Activated naive CD4-positive, alpha-beta T cell treated with anti-CD3 and anti-CD28 coated beads for 36 hours (primary cell): ENCODE data around the gene RNASEH2B. TPM values are rescaled to one million over a fixed set of nuclear protein-coding genes. Genes with fewer than 3 reads are reported as not detected.

Experiments
- CTCF ChIA-PET: fragments of 350-600 bp; sonication (Branson Sonifier 250); formaldehyde crosslinking; loops from one replicate; lab custom pipeline; 2021; ENCODE audit warnings: antibody characterized with exemption; lab: Charles Lee
- DNase-seq: peaks from one replicate; pipeline ENCODE4 v3.0.0-alpha.2; 2020
- H3K27ac Mint-ChIP-seq: one replicate; pipeline ENCODE4 v1.8.0; 2021; ENCODE audit warnings: mild to moderate bottlenecking, mixed read lengths
- H3K27me3 Mint-ChIP-seq: one replicate; pipeline ENCODE4 v1.8.0; 2021; ENCODE audit warnings: low read depth, mixed read lengths
- H3K36me3 Mint-ChIP-seq: one replicate; pipeline ENCODE4 v1.8.0; 2021; ENCODE audit warnings: low read depth, mixed read lengths
- H3K4me1 Mint-ChIP-seq: one replicate; pipeline ENCODE4 v1.8.0; 2021; ENCODE audit warnings: low read depth, mixed read lengths
- H3K4me3 Mint-ChIP-seq: one replicate; pipeline ENCODE4 v1.8.0; 2021; ENCODE audit warnings: mild to moderate bottlenecking, moderate library complexity, mixed read lengths
- H3K9me3 Mint-ChIP-seq: one replicate; pipeline ENCODE4 v1.8.0; 2021; ENCODE audit warnings: mixed read lengths
- intact Hi-C: fragments of 100-400 bp; cut with micrococcal nuclease; formaldehyde crosslinking; loops from one replicate; pipeline ENCODE4 v1.15.1; 2023
- total RNA-seq, 2 experiments: library from RNA; stranded (reverse); gene quantifications; one replicate each; pipeline ENCODE4 v1.2.3, GENCODE V29; 2021

The RNASEH2B gene
- total RNA-seq, 2 experiments from 2014 or later: 47.8 to 49.7 TPM

GRCh38 chr13:50990065-50990817 is 80.7 kb downstream of the RNASEH2B start:
- Mint-ChIP-seq H3K27ac (no peak overlapping the region), H3K4me3 (no peak overlapping the region)

DNA sequence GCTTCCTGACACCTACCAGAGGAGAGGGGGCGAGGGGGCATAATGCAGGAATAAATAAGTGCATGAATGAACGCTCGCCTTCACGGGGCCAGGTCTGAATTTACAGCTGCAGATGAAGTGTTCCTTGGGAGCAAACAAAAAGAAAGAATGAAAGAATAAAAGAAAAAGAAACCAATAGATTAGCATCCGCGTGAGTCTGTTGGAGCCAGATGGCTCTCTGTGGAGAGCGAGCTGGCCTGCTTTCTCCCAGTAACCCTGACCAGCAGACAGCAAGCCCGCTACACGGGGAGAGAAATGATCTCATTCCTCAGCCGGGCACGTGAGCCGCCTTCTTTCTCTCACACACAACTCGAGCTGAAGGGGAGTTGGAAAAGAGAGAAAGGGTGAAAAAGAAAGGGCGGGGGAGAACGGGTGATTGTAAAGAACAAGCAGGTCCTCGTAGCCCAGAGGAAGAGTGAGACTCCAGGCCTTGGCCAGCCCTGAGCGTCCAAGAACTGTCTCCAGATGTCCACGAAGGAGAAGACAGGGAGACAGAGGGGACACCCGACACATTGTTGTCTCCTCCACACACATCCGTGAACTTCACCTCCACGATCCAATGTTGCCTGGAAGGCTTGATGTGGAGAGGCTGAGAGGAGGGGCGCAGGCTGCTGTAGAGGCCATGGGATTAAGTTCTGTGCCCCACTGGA is 81.4 kb downstream of the RNASEH2B start:
- intact Hi-C loops: no loop called here
- no peak for DNase-seq
- CTCF ChIA-PET: no interaction called here
- Mint-ChIP-seq H3K27ac (no peak overlapping the region), H3K27me3 (no peaks in the 10 kb centered on the region), H3K36me3 (peaks cover 2% of the 10 kb centered on the region), H3K9me3 (peaks cover 5% of the 10 kb centered on the region), H3K4me1 (peaks cover 12% of the 10 kb centered on the region), H3K4me3 (no peak overlapping the region)

More at GRCh38 chr13:50990065-50990817, 80.7 kb downstream of the RNASEH2B start:
- no peak for DNase-seq
- intact Hi-C loops: no loop called here
- Mint-ChIP-seq H3K4me1 (peaks cover 12% of the 10 kb centered on the region), H3K27me3 (no peaks in the 10 kb centered on the region), H3K9me3 (peaks cover 5% of the 10 kb centered on the region), H3K36me3 (peaks cover 2% of the 10 kb centered on the region)
- CTCF ChIA-PET: no interaction called here

DNA sequence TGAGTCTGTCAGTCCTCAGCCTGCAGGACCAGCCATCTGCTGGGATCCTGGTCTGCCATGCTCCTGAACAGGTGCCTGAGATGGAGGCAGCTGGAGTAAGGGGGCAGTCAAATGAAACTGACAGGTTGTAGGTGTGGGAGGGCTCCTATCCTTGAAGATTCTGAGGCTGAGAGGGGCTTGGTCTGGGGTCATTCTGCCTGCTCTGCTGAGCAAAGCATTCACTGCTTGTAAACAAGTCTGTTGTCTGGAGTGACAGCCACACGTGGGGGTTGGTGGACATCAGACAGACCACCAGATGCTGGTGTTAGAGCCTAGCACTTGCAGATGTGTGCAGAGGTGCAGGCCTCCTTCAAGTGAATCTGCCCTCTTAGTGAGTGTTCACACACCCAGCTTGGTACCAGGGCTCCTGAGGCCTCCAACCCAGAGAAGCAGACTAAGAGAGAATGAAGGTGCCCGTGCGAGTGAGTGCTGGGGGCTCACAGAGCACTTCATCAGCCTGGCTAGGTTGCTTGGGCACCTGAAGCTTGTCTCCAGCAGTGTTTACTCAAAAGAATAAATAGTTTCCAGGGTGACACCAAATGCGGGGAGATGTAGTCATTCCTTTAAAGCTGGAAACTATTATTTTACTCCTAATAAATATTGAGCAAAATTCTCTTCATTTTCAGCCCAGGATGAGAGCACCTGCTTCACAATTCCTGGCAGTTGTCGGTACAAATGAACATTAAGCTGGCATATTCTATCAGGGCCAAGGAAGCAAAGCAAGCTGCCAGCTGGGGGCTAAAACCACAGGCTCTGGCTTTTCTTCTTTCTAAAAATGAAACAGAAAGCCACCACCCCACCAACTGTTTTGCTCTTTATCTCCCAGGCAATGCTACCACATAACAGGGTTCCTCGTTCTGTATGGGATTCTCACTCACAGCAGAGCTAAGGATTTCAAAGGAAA is 82.3 kb downstream of the RNASEH2B start:
- no peak overlapping the region for H3K4me3 Mint-ChIP-seq
- peaks cover 12% of the 10 kb centered on the region for H3K4me1 Mint-ChIP-seq
- intact Hi-C loops: no loop called here
- DNase-seq: peak; percentile 24
- no peak overlapping the region for H3K27ac Mint-ChIP-seq
- peaks cover 4% of the 10 kb centered on the region for H3K9me3 Mint-ChIP-seq
- H3K36me3 Mint-ChIP-seq: peaks cover 2% of the 10 kb centered on the region
- no peaks in the 10 kb centered on the region for H3K27me3 Mint-ChIP-seq
- CTCF ChIA-PET: interaction anchor here (0.6 to 0.8 kb wide), 2 partner anchors 40 to 78 kb away, joined by 3 to 4 read pairs; no protein-coding TSS in a partner anchor

DNA sequence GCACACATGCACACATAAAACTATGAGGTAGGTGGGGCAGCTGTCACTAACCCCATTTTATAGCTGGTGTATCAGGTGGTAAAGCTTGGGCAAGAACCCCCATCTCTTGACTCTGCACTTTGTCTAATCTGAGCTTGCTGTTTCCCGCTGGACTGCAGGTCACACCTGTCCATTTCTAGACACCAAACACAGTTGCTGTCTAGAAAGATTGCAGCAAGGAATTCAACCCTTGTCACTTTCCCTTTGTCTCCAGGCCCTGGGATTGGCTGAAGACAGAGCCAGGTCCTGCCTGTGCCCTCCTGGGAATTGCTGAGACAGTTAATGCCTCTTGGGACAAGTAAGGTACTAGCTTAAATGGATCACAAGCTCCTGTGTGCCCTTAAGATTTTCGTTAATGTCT is 83.8 kb downstream of the RNASEH2B start:
- H3K9me3 Mint-ChIP-seq: peaks cover 2% of the 10 kb centered on the region
- H3K27ac Mint-ChIP-seq: no peak overlapping the region
- peaks cover 12% of the 10 kb centered on the region for H3K4me1 Mint-ChIP-seq
- CTCF ChIA-PET: no interaction called here
- intact Hi-C loops: no loop called here
- no peak overlapping the region for H3K4me3 Mint-ChIP-seq
- DNase-seq: no peak
- H3K36me3 Mint-ChIP-seq: peaks cover 2% of the 10 kb centered on the region
- H3K27me3 Mint-ChIP-seq: no peaks in the 10 kb centered on the region

DNA sequence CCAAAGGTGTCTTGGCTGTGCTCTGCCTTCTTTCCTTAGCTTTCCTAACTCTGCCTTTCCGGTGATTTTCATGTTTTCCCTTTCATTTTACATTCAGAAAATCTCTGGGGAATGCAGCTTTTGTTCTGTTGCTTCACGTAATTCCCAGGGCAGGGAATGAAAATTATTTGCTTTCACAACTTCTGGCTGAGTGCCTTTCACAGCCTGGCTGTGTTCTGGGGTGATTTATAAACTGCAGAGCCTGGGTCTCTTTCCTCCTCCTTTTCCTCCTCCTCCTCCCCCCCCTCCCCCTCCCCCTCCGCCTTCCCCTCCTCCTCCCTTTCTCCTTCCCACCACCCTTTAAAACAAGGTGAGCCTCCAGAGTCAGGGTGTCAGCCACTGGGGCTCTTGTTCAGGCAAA is 84.3 kb downstream of the RNASEH2B start:
- Mint-ChIP-seq H3K27me3 (no peaks in the 10 kb centered on the region), H3K36me3 (no peaks in the 10 kb centered on the region), H3K4me3 (no peak overlapping the region), H3K4me1 (peaks cover 12% of the 10 kb centered on the region), H3K9me3 (no peaks in the 10 kb centered on the region), H3K27ac (no peak overlapping the region)
- intact Hi-C loops: no loop called here
- CTCF ChIA-PET: interaction anchor here (0.6 kb wide), 1 partner anchor 14 kb away, joined by 3 read pairs; no protein-coding TSS in a partner anchor
- DNase-seq: no peak

- Mint-ChIP-seq H3K9me3 (no peaks in the 10 kb centered on the region), H3K27ac (no peak overlapping the region)
Measured at GRCh38 chr13:50994651-50995050, 85.1 kb downstream of the RNASEH2B start.

DNA sequence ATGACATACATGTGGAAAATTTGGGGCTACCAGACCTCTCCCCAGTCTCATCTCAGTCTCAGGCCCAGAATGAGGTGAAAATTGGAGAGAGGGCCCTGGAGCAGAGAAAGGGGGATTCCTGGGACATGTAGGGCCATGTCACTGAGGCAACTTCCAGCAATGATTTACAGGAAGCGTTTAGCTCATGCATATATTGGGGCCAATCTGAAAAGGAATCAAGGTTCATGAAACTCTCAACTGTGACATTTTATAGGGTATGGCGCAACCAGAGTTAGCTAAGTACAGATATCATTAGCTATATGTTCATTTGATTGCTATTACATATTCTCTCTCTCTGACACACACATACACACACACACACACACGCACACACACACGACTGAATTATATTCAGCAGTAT is 86.3 kb downstream of the RNASEH2B start:
- peaks cover 12% of the 10 kb centered on the region for H3K4me1 Mint-ChIP-seq

More at GRCh38 chr13:50994651-50995050, 85.1 kb downstream of the RNASEH2B start:
- intact Hi-C loops: no loop called here
- Mint-ChIP-seq H3K4me3 (no peak overlapping the region), H3K36me3 (no peaks in the 10 kb centered on the region), H3K27me3 (no peaks in the 10 kb centered on the region), H3K4me1 (peaks cover 12% of the 10 kb centered on the region)
- CTCF ChIA-PET: interaction anchor here (0.6 kb wide), 1 partner anchor 15 kb away, joined by 3 read pairs; no protein-coding TSS in a partner anchor
- no peak for DNase-seq

GRCh38 chr13:50998326-50998725 is 88.7 kb downstream of the RNASEH2B start:
- DNase-seq: no peak
- Mint-ChIP-seq H3K4me3 (no peak overlapping the region), H3K4me1 (no peaks in the 10 kb centered on the region), H3K27me3 (no peaks in the 10 kb centered on the region), H3K9me3 (no peaks in the 10 kb centered on the region), H3K27ac (no peak overlapping the region), H3K36me3 (no peaks in the 10 kb centered on the region)
- CTCF ChIA-PET: no interaction called here
- intact Hi-C loops: no loop called here

More for the DNA sequence above, 86.3 kb downstream of the RNASEH2B start:
- intact Hi-C loops: no loop called here
- H3K4me3 Mint-ChIP-seq: no peak overlapping the region
- H3K27me3 Mint-ChIP-seq: no peaks in the 10 kb centered on the region
- no peak for DNase-seq
- no peaks in the 10 kb centered on the region for H3K9me3 Mint-ChIP-seq
- H3K36me3 Mint-ChIP-seq: no peaks in the 10 kb centered on the region
- CTCF ChIA-PET: interaction anchor here (0.5 kb wide), 1 partner anchor 322 kb away, joined by 5 read pairs; no protein-coding TSS in a partner anchor
- H3K27ac Mint-ChIP-seq: no peak overlapping the region

DNA sequence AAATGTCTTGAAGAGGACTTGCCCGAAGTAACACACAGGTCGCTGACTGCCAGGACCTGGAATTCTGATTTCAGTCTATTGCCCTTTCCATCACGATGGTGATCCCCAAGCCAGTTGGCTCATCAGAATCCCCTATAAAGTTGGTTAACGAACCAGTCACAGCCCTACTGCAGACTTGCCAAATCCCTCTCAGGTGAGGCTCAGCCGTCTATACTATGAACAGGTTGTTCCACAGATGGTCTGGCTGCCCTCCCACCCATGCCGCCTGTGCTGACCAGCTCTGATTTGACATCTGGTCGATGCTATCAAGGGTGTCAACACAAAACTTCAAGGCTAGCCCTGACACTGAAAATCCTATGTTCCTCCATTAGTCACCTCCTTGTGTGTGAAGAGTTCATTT is 90.0 kb downstream of the RNASEH2B start:
- CTCF ChIA-PET: interaction anchor here (0.6 to 1.1 kb wide), 2 partner anchors 36 to 1153 kb away, joined by 4 to 7 read pairs; no protein-coding TSS in a partner anchor
- peaks cover 6% of the 10 kb centered on the region for H3K27me3 Mint-ChIP-seq
- no peak for DNase-seq
- intact Hi-C loops: no loop called here
- no peaks in the 10 kb centered on the region for H3K36me3 Mint-ChIP-seq
- H3K4me3 Mint-ChIP-seq: no peak overlapping the region
- no peaks in the 10 kb centered on the region for H3K9me3 Mint-ChIP-seq
- H3K4me1 Mint-ChIP-seq: no peaks in the 10 kb centered on the region
- no peak overlapping the region for H3K27ac Mint-ChIP-seq

- peaks cover 7% of the 10 kb centered on the region for H3K27me3 Mint-ChIP-seq
- no peaks in the 10 kb centered on the region for H3K36me3 Mint-ChIP-seq
- no peaks in the 10 kb centered on the region for H3K9me3 Mint-ChIP-seq
- no peak overlapping the region for H3K4me3 Mint-ChIP-seq
- no peaks in the 10 kb centered on the region for H3K4me1 Mint-ChIP-seq
- no peak overlapping the region for H3K27ac Mint-ChIP-seq
- intact Hi-C loops: no loop called here
- CTCF ChIA-PET: interaction anchor here (0.6 kb wide), 1 partner anchor 1153 kb away, joined by 4 read pairs; no protein-coding TSS in a partner anchor
- no peak for DNase-seq
Measured at GRCh38 chr13:51000061-51000460, 90.5 kb downstream of the RNASEH2B start.

GRCh38 chr13:51000571-51001260 is 91.1 kb downstream of the RNASEH2B start:
- Mint-ChIP-seq H3K27me3 (peaks cover 7% of the 10 kb centered on the region), H3K36me3 (no peaks in the 10 kb centered on the region), H3K4me3 (no peak overlapping the region), H3K4me1 (no peaks in the 10 kb centered on the region), H3K27ac (no peak overlapping the region), H3K9me3 (no peaks in the 10 kb centered on the region)
- intact Hi-C loops: no loop called here
- no peak for DNase-seq
- CTCF ChIA-PET: no interaction called here
